ENCODE data around the gene GTF2I.
"Not testable (repeated sequence)": the region's sequence is repeated elsewhere in the genome, so short reads cannot be mapped to it uniquely, and the experiment has no call there.

Gene GTF2I

GRCh38 chr7:74657692-74658177 is at the start of gene GTF2I:
Gene GTF2I, plus strand, starts transcription at chr7:74657718. Its CDS starts 31,411 bp downstream, at chr7:74689129.
- DNase-seq = no peak

GRCh38 chr7:74612015-74612829 is 45.3 kb upstream of the GTF2I start:
- DNase-seq = no peak

GRCh38 chr7:74615933-74616780 is 41.4 kb upstream of the GTF2I start:
- no peak for DNase-seq

- no peak for DNase-seq
Measured at GRCh38 chr7:74617180-74617744, 40.3 kb upstream of the GTF2I start.

GRCh38 chr7:74619235-74619860 is 38.2 kb upstream of the GTF2I start:
- DNase-seq = no peak

- DNase-seq = no peak
Measured at GRCh38 chr7:74622228-74622749, 35.2 kb upstream of the GTF2I start.

GRCh38 chr7:74623135-74623534 is 34.4 kb upstream of the GTF2I start:
- no peak for DNase-seq

- no peak for DNase-seq
Measured at GRCh38 chr7:74625446-74625845, 32.1 kb upstream of the GTF2I start.

- DNase-seq = no peak
Measured at GRCh38 chr7:74627661-74628411, 29.7 kb upstream of the GTF2I start.

GRCh38 chr7:74632505-74632904 is 25.0 kb upstream of the GTF2I start:
- DNase-seq = no peak

GRCh38 chr7:74633451-74633921 is 24.0 kb upstream of the GTF2I start:
- DNase-seq = no peak

- DNase-seq = no peak
Measured at GRCh38 chr7:74637745-74638144, 19.8 kb upstream of the GTF2I start.

- not testable (repeated sequence) for DNase-seq
Measured at GRCh38 chr7:74650055-74650454, 7.5 kb upstream of the GTF2I start.

GRCh38 chr7:74650493-74651132 is 6.9 kb upstream of the GTF2I start:
- not testable (repeated sequence) for DNase-seq

GRCh38 chr7:74651133-74651504 is 6.4 kb upstream of the GTF2I start:
- DNase-seq = not testable (repeated sequence)

GRCh38 chr7:74653686-74654181 is 3.8 kb upstream of the GTF2I start:
- no peak for DNase-seq

- DNase-seq = no peak
Measured at GRCh38 chr7:74654811-74655210, 2.7 kb upstream of the GTF2I start.

- no peak for DNase-seq
Measured at GRCh38 chr7:74655324-74655723, 2.2 kb upstream of the GTF2I start.

GRCh38 chr7:74655768-74656440 is 1.6 kb upstream of the GTF2I start:
- DNase-seq = no peak

GRCh38 chr7:74656441-74656836 is 1.1 kb upstream of the GTF2I start:
- DNase-seq = peak; percentile 63

All from NCI-H748 treated with DMSO at 0.1 percent for 48 hours (cell line).